ENCODE results near the gene PHAX. TPM values are rescaled to one million over a fixed set of nuclear protein-coding genes. Genes with fewer than 3 reads are reported as not detected.
"Not testable (repeated sequence)": the region's sequence is repeated elsewhere in the genome, so short reads cannot be mapped to it uniquely, and the experiment has no call there.

PHAX gene
- 38.5 and 40.0 TPM in 2 replicates for total RNA-seq

- intact Hi-C loops (cut with micrococcal nuclease), result loop anchor here (1.0 to 5.0 kb wide), 14 partner anchors 57 to 1482 kb away; partner anchors contain the start of genes GRAMD2B, MARCHF3, PRRC1 and SLC12A2
These were observed at the start of gene PHAX for GRCh38 chr5:126600631-126601511. Gene PHAX (plus strand): TSS chr5:126600947. CDS start chr5:126600963, 16 bp downstream.

- intact Hi-C loops (cut with micrococcal nuclease), result no loop called here
These were observed 48.1 kb upstream of the PHAX start for GRCh38 chr5:126552614-126553013.

- intact Hi-C loops (cut with micrococcal nuclease), result not testable (repeated sequence)
These were observed 45.6 kb upstream of the PHAX start for GRCh38 chr5:126555101-126555500.

- intact Hi-C loops (cut with micrococcal nuclease), result no loop called here
These were observed 38.8 kb upstream of the PHAX start for GRCh38 chr5:126561908-126562307.

- intact Hi-C loops (cut with micrococcal nuclease), result no loop called here
These were observed 37.9 kb upstream of the PHAX start for GRCh38 chr5:126562823-126563222.

GRCh38 chr5:126568206-126568755 lies 32.5 kb upstream of the PHAX start:
- intact Hi-C loops (cut with micrococcal nuclease), result no loop called here

- intact Hi-C loops (cut with micrococcal nuclease), result no loop called here
These were observed 25.1 kb upstream of the PHAX start for GRCh38 chr5:126575644-126576043.

GRCh38 chr5:126576974-126577373 lies 23.8 kb upstream of the PHAX start:
- intact Hi-C loops (cut with micrococcal nuclease), result no loop called here

GRCh38 chr5:126577415-126577814 lies 23.3 kb upstream of the PHAX start:
- intact Hi-C loops (cut with micrococcal nuclease), result no loop called here

- intact Hi-C loops (cut with micrococcal nuclease), result no loop called here
These were observed 21.0 kb upstream of the PHAX start for GRCh38 chr5:126579716-126580115.

GRCh38 chr5:126583761-126584160 lies 17.0 kb upstream of the PHAX start:
- intact Hi-C loops (cut with micrococcal nuclease), result no loop called here

- intact Hi-C loops (cut with micrococcal nuclease), result no loop called here
These were observed 13.0 kb upstream of the PHAX start for GRCh38 chr5:126587551-126588390.

- intact Hi-C loops (cut with micrococcal nuclease), result no loop called here
These were observed 11.0 kb upstream of the PHAX start for GRCh38 chr5:126589536-126590297.

GRCh38 chr5:126591549-126591948 lies 9.2 kb upstream of the PHAX start:
- intact Hi-C loops (cut with micrococcal nuclease), result no loop called here

GRCh38 chr5:126594748-126595485 lies 5.8 kb upstream of the PHAX start, which contains the start of gene ALDH7A1:
Gene ALDH7A1 (minus strand): TSS chr5:126595219. CDS start chr5:126595198, 21 bp downstream.
- intact Hi-C loops (cut with micrococcal nuclease), result no loop called here

- intact Hi-C loops (cut with micrococcal nuclease), result no loop called here
These were observed 5.2 kb upstream of the PHAX start for GRCh38 chr5:126595486-126596083.

- intact Hi-C loops (cut with micrococcal nuclease), result no loop called here
These were observed 3.6 kb upstream of the PHAX start for GRCh38 chr5:126597156-126597555.

GRCh38 chr5:126599499-126599898 lies 1.2 kb upstream of the PHAX start:
- intact Hi-C loops (cut with micrococcal nuclease), result no loop called here

- intact Hi-C loops (cut with micrococcal nuclease), result loop anchor here (1.0 to 5.0 kb wide), 6 partner anchors 61 to 1483 kb away; partner anchors contain the start of gene SLC12A2
These were observed 646 bp upstream of the PHAX start for GRCh38 chr5:126599971-126600630.

Data from T-helper 1 cell treated with Interleukin-12 subunit alpha and Interleukin-12 subunit beta and Interleukin-4 antibody, amounts not matched to agents 30 ng/mL and 1 ng/mL, for 36 hours (primary cell).